Activated CD4-positive, alpha-beta T cell treated with anti-CD3 and anti-CD28 coated beads, Interleukin-2, amount 10 ng/mL, durations not matched to agents 24 days and 14 days (primary cell): ENCODE measurements around the gene RPUSD1. TPM values are rescaled to one million over a fixed set of nuclear protein-coding genes. Genes with fewer than 3 reads are reported as not detected.
"Not testable (repeated sequence)": the region's sequence is repeated elsewhere in the genome, so short reads cannot be mapped to it uniquely, and the experiment has no call there.

Experiments used
- DNase-seq: peaks from one replicate; pipeline ENCODE4 v3.0.0; 2022
- H3K27ac Mint-ChIP-seq: one replicate; pipeline ENCODE4 v1.8.0; 2022; ENCODE audit warnings: mild to moderate bottlenecking, mixed read lengths
- H3K27me3 Mint-ChIP-seq: one replicate; pipeline ENCODE4 v1.8.0; 2022; ENCODE audit warnings: mixed read lengths
- H3K36me3 Mint-ChIP-seq: one replicate; pipeline ENCODE4 v1.8.0; 2022; ENCODE audit warnings: low read depth, mild to moderate bottlenecking, mixed read lengths
- H3K4me1 Mint-ChIP-seq: one replicate; pipeline ENCODE4 v1.8.0; 2021; ENCODE audit warnings: mixed read lengths
- H3K4me3 Mint-ChIP-seq: one replicate; pipeline ENCODE4 v1.8.0; 2022; ENCODE audit warnings: mild to moderate bottlenecking, moderate library complexity, mixed read lengths
- H3K9me3 Mint-ChIP-seq: one replicate; pipeline ENCODE4 v1.8.0; 2021; ENCODE audit warnings: mixed read lengths
- intact Hi-C: fragments of 100-400 bp; cut with micrococcal nuclease; formaldehyde crosslinking; loops from one replicate; pipeline ENCODE4 v1.15.1; 2023
- total RNA-seq: library from RNA; stranded (reverse); gene quantifications from 2 replicates; pipeline ENCODE4 v1.2.3, GENCODE V29; 2022

RPUSD1 gene
- total RNA-seq, 1 donor from 2014 or later = 45.0 TPM

DNA sequence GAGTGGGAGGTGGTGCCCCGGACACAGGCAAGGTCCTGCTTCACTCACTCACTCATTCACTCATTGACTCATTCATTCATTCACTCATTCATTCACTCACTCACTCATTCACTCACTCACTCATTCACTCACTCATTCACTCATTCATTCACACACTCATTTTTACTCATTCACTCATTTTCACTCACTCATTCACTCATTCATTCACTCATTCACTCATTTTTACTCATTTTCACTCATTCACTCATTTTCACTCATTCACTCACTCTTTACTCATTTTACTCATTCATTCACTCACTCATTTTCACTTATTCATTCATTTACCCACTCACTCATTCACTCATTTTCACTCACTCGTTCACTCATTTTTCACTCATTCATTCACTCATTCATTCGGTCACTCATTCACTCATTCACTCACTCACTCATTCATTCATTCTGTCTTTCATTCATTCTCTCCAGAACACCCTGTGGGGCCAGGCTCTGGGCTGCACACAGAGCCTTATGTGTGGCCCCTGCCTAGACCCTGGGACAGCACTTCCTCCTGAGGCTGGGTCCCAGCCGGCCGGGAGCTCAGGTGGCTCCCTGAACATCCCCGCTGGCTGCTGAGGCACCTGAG lies 9.2 kb downstream of the RPUSD1 start:
- Mint-ChIP-seq H3K9me3 (no peaks in the 10 kb centered on the region), H3K4me1 (no peaks in the 10 kb centered on the region), H3K27me3 (peaks cover 2% of the 10 kb centered on the region), H3K27ac (no peak overlapping the region), H3K4me3 (no peak overlapping the region), H3K36me3 (no peaks in the 10 kb centered on the region)
- intact Hi-C loops = no loop called here
- DNase-seq = no peak

DNA sequence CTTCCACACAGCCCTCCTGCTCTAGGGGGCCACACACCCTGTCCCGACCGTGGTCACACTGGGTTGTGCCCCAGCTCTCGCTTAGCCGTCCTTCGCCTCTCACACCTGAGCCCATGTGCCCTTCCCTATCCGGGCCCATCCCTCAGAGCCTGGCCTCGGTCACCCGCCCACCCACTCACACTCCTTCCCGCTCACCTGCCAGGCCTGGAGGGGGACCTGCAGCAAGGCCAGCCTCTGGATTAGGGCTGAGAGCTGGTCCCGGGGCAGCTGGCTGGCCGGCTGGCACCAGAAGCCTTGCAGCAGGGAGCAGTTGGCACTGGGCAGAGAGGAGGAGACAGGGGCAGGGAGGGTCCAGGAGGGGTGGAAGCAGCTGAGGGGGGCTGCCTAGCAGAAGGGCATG lies 9.7 kb downstream of the RPUSD1 start:
- no peak for DNase-seq

DNA sequence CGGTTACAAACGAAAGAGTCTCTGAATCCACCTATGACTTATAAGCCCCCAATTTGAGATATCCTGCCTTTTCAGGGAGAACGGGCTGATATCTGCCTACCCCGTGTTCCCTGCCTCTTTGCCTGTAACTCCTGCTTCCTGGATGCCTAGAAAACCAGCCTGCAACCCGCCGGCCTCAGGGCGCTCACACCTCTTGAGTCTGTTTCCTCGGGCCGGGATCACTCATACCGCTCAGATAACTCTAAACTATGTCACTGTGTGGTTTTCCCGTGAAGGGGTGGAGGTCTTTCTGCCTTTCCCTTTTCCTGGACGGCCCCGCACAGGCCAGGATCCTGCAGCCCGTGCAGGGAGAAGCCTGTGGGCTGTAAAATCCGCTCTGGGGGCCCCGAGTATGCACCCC lies 10.4 kb downstream of the RPUSD1 start:
- no peak for DNase-seq
- no peaks in the 10 kb centered on the region for H3K9me3 Mint-ChIP-seq
- peaks cover 2% of the 10 kb centered on the region for H3K27me3 Mint-ChIP-seq
- H3K4me1 Mint-ChIP-seq = no peaks in the 10 kb centered on the region
- intact Hi-C loops = no loop called here
- no peak overlapping the region for H3K27ac Mint-ChIP-seq
- no peak overlapping the region for H3K4me3 Mint-ChIP-seq
- H3K36me3 Mint-ChIP-seq = no peaks in the 10 kb centered on the region

More for the DNA sequence above, 9.7 kb downstream of the RPUSD1 start:
- H3K36me3 Mint-ChIP-seq = no peaks in the 10 kb centered on the region
- intact Hi-C loops = no loop called here
- H3K27me3 Mint-ChIP-seq = peaks cover 2% of the 10 kb centered on the region
- H3K9me3 Mint-ChIP-seq = no peaks in the 10 kb centered on the region
- no peak overlapping the region for H3K27ac Mint-ChIP-seq
- no peaks in the 10 kb centered on the region for H3K4me1 Mint-ChIP-seq
- no peak overlapping the region for H3K4me3 Mint-ChIP-seq

DNA sequence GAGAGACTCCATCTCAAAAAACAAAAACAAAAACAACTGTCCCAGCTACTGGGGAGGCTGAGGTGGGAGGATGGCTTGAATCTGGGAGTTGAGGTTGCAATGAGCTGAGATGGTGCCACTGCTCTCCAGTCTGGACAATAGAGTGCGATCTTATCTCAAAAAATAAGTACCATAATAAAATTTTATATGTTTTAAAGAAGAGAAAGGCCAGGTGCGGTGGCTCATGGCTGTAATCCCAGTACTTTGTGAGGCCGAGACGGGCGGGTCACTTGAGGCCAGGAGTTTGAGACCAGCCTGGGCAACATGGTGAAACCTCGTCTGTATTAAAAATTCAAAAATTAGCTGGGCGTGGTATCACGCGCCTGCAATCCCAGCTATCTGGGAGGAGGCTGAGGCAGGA lies 11.4 kb downstream of the RPUSD1 start:
- Mint-ChIP-seq H3K27me3 (peaks cover 2% of the 10 kb centered on the region), H3K4me3 (no peak overlapping the region), H3K36me3 (no peaks in the 10 kb centered on the region), H3K4me1 (no peaks in the 10 kb centered on the region), H3K27ac (no peak overlapping the region), H3K9me3 (no peaks in the 10 kb centered on the region)
- intact Hi-C loops = no loop called here
- DNase-seq = no peak

DNA sequence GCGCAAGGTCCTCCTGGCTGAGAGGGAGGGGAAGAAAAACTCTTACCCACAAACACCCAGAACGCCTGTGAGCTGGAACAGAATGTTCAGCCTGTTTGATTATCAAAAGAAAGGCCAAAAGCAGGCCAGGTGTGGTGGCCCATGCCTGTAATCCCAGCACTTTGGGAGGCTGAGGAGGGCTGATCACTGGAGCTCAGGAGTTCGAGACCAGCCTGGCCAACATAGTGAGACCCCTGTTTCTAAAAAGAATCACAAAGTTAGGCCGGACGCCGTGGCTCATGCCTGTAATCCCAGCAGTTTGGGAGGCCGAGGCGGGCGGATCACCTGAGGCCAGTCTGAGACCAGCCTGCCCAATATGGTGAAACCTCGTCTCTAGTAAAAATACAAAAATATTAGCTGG lies 11.9 kb downstream of the RPUSD1 start:
- H3K27ac Mint-ChIP-seq, H3K27me3 Mint-ChIP-seq, H3K4me1 Mint-ChIP-seq, intact Hi-C loops, DNase-seq, H3K36me3 Mint-ChIP-seq, H3K9me3 Mint-ChIP-seq, H3K4me3 Mint-ChIP-seq: not testable (repeated sequence)

DNA sequence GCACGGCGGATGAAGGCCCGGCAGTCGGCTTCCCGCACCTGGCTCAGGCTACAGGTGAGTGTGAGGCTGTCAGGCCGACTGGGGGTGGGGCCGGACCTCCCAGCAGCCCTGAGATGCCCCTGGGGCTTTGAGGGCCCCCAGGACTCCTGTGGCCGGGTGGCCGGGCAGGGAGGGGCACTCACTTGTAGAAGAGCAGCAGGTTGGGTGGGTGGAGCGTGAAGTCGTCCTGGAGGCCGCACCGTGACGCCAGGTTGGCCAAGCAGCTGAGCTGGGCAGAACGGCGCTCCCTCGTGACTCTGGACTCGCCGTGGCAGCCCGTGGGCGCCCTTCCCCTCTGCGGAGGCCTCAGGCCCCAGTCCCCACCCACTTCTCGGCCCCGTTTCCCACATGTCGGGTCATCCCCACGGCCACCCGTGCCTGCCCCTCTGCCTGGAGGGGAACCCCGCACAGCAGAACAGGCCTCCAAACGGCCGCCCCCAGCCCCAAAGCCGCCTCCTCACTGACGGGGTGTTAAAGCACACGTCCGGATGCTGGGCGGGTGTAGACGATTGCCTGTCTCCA lies 12.9 kb downstream of the RPUSD1 start:
- Mint-ChIP-seq H3K9me3 (no peaks in the 10 kb centered on the region), H3K27ac (no peak overlapping the region), H3K4me3 (no peak overlapping the region), H3K4me1 (no peaks in the 10 kb centered on the region), H3K27me3 (peaks cover 2% of the 10 kb centered on the region), H3K36me3 (no peaks in the 10 kb centered on the region)
- intact Hi-C loops = no loop called here
- DNase-seq = no peak

DNA sequence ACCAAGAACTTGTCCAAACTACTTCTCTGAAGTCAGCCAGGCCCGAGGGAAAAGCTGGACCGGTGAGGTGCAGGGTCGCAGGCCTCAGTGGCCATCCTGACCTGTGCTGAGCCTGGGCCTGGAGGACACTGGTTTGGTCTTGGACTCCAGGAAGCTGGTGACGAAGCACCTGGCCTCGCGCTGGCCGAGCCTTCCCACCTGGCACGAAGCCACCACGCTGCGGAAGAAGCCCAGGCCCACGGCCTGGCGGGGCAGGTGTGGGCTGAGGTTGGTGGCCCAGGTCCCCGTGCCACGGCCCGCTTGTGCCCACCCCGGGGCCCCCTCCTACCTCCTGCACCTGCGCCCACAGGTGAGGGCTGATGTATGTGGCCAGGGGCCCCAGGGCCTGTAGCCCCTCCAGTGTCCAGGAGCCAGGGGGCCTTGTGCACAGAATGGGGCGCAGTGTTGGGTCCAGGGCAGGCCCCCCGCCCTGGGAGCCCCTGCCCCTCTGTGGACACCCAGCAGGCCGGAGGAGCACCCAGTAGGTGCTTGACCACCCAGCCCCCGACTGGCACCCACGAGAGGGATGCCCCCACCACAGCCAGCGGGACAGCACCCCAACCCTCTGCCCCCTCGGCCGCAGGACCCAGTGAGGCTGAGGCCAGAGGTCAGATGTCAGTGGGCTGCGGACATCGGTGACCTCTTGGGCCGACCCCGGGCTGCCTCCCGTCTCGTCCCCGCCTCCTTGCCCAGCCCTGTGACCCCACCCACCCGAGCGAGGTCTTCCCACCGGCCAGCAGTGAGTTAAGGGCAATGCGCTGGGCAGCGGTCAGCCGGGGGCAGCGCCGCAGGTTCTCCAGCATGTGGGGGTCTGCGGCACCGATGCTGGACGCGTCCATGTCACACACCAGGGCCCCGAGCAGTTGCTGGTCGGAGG lies 13.8 kb downstream of the RPUSD1 start:
- Mint-ChIP-seq H3K36me3 (no peaks in the 10 kb centered on the region), H3K27me3 (peaks cover 2% of the 10 kb centered on the region), H3K4me1 (no peaks in the 10 kb centered on the region), H3K4me3 (no peak overlapping the region), H3K27ac (no peak overlapping the region), H3K9me3 (no peaks in the 10 kb centered on the region)
- intact Hi-C loops = no loop called here
- no peak for DNase-seq

DNA sequence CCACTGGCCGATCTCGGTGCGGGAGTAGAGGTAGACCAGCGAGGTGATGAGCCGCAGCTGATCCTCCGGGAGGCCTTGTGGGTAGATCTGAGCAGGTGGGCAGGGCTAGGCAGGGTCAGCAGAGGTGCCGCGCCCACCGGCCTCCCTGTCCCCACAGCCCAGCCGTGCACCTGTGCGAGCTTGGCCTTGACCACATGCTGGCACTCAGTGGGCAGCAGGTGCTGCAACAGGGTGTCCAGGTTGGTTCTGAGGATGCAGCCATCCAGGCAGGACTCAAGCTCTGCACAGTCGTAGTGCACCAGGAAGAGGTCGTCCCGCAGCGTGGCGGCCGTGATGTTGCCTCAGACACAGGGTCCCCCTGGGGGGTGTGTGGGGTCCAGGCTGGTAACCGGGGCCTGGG lies 15.2 kb downstream of the RPUSD1 start:
- Mint-ChIP-seq H3K9me3 (no peaks in the 10 kb centered on the region), H3K27ac (no peak overlapping the region), H3K27me3 (peaks cover 2% of the 10 kb centered on the region), H3K36me3 (no peaks in the 10 kb centered on the region), H3K4me1 (no peaks in the 10 kb centered on the region), H3K4me3 (no peak overlapping the region)
- intact Hi-C loops = no loop called here
- DNase-seq = no peak

DNA sequence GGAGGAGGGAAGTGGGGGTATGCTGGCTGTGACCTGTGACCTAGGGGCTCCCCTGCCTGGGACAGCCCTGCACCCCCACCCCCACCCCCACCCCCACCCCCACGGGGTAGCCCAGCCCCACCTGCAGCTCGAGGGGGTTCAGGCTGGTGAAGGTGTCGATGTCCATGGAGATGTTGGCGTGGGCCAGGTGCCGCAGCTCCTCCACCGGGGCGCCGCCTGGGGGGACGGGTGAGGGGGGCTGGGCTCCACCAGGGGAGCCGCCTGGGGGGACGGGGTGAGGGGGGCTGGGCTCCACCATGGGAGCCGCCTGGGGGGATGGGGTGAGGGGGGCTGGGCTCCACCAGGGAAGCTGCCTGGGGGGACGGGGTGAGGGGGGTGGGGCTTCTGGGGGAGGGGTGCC lies 17.8 kb downstream of the RPUSD1 start:
- H3K4me1 Mint-ChIP-seq = no peaks in the 10 kb centered on the region
- no peak overlapping the region for H3K4me3 Mint-ChIP-seq
- H3K36me3 Mint-ChIP-seq = no peaks in the 10 kb centered on the region
- no peaks in the 10 kb centered on the region for H3K9me3 Mint-ChIP-seq
- H3K27ac Mint-ChIP-seq = no peak overlapping the region
- intact Hi-C loops = no loop called here
- no peak for DNase-seq
- H3K27me3 Mint-ChIP-seq = no peaks in the 10 kb centered on the region

DNA sequence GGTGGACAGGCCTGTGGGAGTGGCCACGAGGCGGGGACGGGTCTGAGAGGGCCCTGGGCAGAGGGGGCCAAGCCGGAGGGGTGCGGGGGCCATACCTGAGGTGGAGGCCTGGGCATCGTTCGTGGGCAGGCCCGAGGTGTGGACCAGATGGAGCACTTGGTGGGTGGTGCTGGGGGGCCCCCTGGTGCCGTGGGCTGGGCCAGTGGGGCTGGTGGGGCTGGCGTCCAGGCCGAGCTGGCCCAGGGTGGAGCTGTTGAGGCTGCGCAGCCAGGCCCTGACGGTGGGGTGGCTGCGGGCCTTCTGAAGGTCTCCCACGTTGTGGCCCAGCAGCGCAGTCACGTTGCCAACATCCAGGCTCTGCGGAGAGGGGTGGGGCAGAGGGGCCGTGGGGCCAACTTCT lies 18.2 kb downstream of the RPUSD1 start:
- Mint-ChIP-seq H3K27me3 (no peaks in the 10 kb centered on the region), H3K36me3 (no peaks in the 10 kb centered on the region), H3K4me1 (no peaks in the 10 kb centered on the region), H3K9me3 (no peaks in the 10 kb centered on the region), H3K4me3 (no peak overlapping the region), H3K27ac (no peak overlapping the region)
- DNase-seq = no peak
- intact Hi-C loops = no loop called here

DNA sequence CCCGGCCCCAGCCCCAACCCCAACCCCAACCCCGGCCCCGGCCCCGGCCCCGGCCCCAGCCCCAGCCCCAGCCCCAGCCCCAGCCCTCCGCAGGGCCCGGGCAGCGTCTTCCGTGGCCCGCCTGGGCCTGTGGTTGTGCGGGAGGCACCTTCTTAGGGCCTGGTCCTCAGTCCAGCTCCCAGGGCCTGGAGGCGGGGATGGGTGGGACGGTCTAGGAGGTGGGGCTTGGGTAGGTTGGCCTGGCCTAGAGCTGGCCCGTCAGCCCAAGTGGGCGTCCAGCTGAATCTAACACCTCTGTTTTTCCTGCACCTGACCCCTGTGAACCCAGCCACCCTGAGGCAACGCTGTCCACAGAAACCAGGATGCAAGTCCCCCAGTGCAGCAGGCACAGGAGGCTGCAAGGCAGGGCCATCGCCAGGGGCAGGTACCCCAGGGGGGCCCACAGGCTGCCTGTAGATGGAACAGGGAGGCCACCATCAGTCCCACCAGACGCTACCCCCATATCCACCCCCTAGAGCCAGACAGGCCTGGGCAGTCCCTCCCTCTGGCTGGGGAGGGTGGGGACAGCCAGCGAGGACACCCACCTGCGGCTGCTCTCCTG lies 18.9 kb downstream of the RPUSD1 start:
- H3K27ac Mint-ChIP-seq = no peak overlapping the region
- H3K4me3 Mint-ChIP-seq = no peak overlapping the region
- H3K36me3 Mint-ChIP-seq = no peaks in the 10 kb centered on the region
- intact Hi-C loops = no loop called here
- DNase-seq = no peak
- H3K9me3 Mint-ChIP-seq = no peaks in the 10 kb centered on the region
- no peaks in the 10 kb centered on the region for H3K27me3 Mint-ChIP-seq
- H3K4me1 Mint-ChIP-seq = no peaks in the 10 kb centered on the region

DNA sequence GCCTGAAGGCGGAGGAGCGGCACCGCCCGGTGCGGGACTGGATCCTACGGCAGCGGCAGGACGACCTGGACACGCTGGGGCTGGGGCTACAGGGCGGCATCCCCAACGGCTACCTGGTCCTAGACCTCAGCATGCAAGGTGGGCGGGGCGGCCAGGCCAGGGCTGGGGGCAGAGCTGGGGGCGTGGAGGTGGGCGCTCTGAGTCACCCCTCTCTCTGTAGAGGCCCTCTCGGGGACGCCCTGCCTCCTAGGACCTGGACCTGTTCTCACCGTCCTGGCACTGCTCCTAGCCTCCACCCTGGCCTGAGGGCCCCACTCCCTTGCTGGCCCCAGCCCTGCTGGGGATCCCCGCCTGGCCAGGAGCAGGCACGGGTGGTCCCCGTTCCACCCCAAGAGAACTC lies 19.8 kb downstream of the RPUSD1 start:
- no peak overlapping the region for H3K27ac Mint-ChIP-seq
- no peaks in the 10 kb centered on the region for H3K4me1 Mint-ChIP-seq
- intact Hi-C loops = no loop called here
- no peaks in the 10 kb centered on the region for H3K27me3 Mint-ChIP-seq
- H3K36me3 Mint-ChIP-seq = no peaks in the 10 kb centered on the region
- no peaks in the 10 kb centered on the region for H3K9me3 Mint-ChIP-seq
- no peak overlapping the region for H3K4me3 Mint-ChIP-seq
- no peak for DNase-seq

DNA sequence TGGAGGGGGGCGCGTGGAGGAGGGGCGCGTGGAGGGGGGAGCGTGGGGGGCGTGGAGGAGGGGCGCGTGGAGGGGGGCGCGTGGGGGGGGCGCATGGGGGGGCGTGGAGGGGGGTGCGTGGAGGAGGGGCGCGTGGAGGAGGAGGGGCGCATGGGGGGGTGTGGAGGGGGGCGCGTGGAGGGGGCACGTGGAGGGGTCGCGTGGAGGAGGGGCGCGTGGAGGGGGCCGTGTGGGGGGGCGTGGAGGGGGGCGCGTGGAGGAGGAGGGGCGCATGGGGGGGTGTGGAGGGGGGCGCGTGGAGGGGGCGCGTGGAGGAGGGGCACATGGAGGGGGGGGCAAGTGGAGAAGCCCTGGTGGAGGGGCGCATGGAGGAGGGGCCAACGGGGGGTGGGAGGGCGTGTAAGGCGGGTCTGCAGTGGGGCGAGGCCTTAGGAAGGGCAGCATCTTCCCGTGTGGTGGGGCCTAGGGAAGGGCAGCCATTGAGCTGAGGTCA lies 20.4 kb downstream of the RPUSD1 start:
- H3K36me3 Mint-ChIP-seq = no peaks in the 10 kb centered on the region
- no peaks in the 10 kb centered on the region for H3K9me3 Mint-ChIP-seq
- no peaks in the 10 kb centered on the region for H3K27me3 Mint-ChIP-seq
- H3K27ac Mint-ChIP-seq = no peak overlapping the region
- intact Hi-C loops = no loop called here
- H3K4me3 Mint-ChIP-seq = no peak overlapping the region
- no peak for DNase-seq
- H3K4me1 Mint-ChIP-seq = no peaks in the 10 kb centered on the region
